Choroid plexus epithelial cell (primary cell): Measurements from ENCODE around the gene DUOXA1.

Source experiments
- DNase-seq: peaks from one replicate; pipeline ENCODE4 v3.0.0-alpha.2; 2010; ENCODE audit warnings: low read depth
- H3K4me3 ChIP-seq: 2 replicates; pipeline ENCODE4 v1.5.1; 2011; ENCODE audit warnings: low read depth, mild to moderate bottlenecking, control low read depth, low read length, moderate library complexity
- TF ChIP-seq, protein P1 (sequence below): conservative IDR thresholded peaks from 2 replicates; pipeline ENCODE4 v1.5.1; 2011; ENCODE audit warnings: low read depth, mild to moderate bottlenecking, control low read depth, inconsistent platforms, low read length, moderate library complexity

The DUOXA1 gene

DNA sequence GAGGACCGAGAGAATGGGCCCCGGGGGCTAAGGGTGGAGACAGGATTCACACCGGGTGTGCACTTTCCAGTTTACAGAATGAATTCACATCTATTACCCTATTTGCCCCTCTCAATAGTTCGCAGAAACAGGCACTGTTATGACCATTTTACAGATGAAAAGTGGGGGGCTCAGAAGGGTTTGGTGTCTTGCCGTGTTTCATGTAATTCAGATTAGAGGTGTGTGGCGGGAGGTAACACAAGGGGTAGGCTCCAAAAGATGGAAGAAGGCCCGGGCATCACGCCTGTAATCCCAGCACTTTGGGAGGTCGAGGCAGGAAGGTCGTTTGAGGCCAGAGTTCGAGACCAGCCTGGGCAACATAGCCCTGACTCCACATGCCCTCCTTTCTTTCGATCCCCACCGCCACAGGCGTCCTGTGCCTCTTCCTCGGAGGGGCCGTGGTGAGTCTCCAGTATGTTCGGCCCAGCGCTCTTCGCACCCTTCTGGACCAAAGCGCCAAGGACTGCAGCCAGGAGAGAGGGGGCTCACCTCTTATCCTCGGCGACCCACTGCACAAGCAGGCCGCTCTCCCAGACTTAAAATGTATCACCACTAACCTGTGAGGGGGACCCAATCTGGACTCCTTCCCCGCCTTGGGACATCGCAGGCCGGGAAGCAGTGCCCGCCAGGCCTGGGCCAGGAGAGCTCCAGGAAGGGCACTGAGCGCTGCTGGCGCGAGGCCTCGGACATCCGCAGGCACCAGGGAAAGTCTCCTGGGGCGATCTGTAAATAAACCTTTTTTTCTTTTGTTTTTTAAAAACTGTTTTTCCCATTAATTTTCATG is 12.2 kb downstream of the DUOXA1 start:
- no peak overlapping the region for H3K4me3 ChIP-seq
- TF ChIP-seq, protein P1, sequence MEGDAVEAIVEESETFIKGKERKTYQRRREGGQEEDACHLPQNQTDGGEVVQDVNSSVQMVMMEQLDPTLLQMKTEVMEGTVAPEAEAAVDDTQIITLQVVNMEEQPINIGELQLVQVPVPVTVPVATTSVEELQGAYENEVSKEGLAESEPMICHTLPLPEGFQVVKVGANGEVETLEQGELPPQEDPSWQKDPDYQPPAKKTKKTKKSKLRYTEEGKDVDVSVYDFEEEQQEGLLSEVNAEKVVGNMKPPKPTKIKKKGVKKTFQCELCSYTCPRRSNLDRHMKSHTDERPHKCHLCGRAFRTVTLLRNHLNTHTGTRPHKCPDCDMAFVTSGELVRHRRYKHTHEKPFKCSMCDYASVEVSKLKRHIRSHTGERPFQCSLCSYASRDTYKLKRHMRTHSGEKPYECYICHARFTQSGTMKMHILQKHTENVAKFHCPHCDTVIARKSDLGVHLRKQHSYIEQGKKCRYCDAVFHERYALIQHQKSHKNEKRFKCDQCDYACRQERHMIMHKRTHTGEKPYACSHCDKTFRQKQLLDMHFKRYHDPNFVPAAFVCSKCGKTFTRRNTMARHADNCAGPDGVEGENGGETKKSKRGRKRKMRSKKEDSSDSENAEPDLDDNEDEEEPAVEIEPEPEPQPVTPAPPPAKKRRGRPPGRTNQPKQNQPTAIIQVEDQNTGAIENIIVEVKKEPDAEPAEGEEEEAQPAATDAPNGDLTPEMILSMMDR: no peak
- no peak for DNase-seq

- no peak overlapping the region for H3K4me3 ChIP-seq
- TF ChIP-seq, protein P1: no peak
- no peak for DNase-seq
Measured at GRCh38 chr15:45116482-45117307, 13.0 kb downstream of the DUOXA1 start.

DNA sequence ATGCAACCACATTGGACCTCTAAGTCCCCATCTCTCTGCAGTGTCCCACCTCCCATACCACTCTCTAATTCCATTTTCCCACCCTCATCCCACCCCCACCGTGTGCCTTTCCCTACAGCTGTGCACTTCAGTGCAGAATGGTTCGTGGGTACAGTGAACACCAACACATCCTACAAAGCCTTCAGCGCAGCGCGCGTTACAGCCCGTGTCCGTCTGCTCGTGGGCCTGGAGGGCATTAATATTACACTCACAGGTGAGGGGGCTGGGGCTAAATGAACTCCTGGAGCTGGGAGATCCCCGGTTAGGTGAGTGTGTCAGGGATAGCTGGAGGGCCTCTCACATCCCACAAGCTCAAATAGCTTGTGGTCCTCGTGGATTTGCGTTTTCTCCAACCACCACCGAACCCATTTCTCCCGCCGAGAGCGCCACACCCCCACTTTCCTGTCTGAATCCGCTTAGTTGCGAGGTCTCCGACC is 13.6 kb downstream of the DUOXA1 start:
- DNase-seq: no peak
- no peak overlapping the region for H3K4me3 ChIP-seq
- TF ChIP-seq, protein P1: no peak

DNA sequence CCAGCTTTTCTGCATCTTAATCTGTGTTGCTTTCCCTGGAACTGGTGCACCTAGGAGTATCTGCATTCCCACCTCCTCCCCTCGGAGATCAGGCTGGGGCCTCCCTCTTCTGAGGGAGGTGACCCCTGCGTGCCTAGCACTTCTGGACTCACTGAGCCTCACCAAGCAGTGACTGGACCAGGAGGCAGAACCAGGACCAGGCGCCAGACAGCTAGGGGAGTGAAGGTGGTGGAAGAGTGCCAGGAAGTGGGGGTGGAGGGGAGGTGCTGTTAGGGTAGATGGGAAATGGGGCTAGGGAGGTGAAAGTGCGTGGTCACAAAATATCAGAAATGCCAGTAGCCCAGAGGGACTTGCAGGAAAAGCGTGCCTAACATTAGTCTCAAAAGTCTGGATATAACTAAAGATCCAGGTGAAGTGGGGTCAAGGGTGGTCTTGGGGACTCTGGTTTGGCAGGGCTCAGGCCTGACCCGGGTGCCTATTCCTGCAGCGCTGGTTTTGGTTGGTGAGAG is 14.3 kb downstream of the DUOXA1 start:
- TF ChIP-seq, protein P1: no peak
- DNase-seq: no peak
- no peak overlapping the region for H3K4me3 ChIP-seq

DNA sequence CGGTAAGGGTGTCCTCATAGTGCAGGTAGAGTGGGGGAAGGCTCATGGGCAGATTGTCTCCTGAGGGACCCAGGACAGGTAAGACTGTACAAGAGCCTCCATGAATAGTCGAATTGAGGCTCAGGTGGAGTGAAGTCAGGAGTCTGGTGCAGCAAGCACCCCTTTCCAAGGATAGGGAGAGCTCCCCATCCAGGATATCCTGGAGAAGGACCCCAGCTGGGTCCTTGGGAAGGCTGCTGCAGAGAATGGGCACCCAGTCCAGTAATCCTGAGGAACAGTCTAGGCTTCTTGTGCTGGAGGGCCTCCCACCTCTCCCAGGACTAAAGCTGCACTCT is 15.0 kb downstream of the DUOXA1 start:
- H3K4me3 ChIP-seq: no peak overlapping the region
- DNase-seq: no peak
- TF ChIP-seq, protein P1: no peak

- TF ChIP-seq, protein P1: no peak
- no peak for DNase-seq
- no peak within 1 kb of the TSS for H3K4me3 ChIP-seq
Measured at GRCh38 chr15:45114076-45114750, 15.5 kb downstream of the DUOXA1 start, which contains the start of the genes DUOX2 and DUOXA2. Gene DUOX2 (minus strand): TSS chr15:45114172. CDS start chr15:45113411, 761 bp downstream. Gene DUOXA2 (plus strand): TSS chr15:45114326. CDS start chr15:45114606, 280 bp downstream.
